Testis (tissue), 3 donors: ENCODE data around the gene SPCS3. TPM values are rescaled to one million over a fixed set of nuclear protein-coding genes. Genes with fewer than 3 reads are reported as not detected.
"Not testable (repeated sequence)": the region's sequence is repeated elsewhere in the genome, so short reads cannot be mapped to it uniquely, and the experiment has no call there.

ENCODE experiments used
- DNase-seq: peaks from one replicate; pipeline ENCODE4 v3.0.0-alpha.2; 2019
- H3K27ac ChIP-seq, 2 donors: fragments of 200-600 bp; sonication (generic); one replicate each; pipeline ENCODE4 v1.5.1; 2019
- H3K27me3 ChIP-seq: fragments of 200-600 bp; sonication (generic); one replicate; pipeline ENCODE4 v1.5.1; 2019
- H3K36me3 ChIP-seq: fragments of 200-600 bp; sonication (generic); one replicate; pipeline ENCODE4 v1.5.1; 2017; ENCODE audit warnings: low read depth; ENCODE audit errors: missing control alignments
- H3K4me1 ChIP-seq: fragments of 200-600 bp; sonication (generic); one replicate; pipeline ENCODE4 v1.5.1; 2019
- H3K4me3 ChIP-seq, 2 donors: fragments of 200-600 bp; sonication (generic); one replicate each; pipeline ENCODE4 v1.5.1; 2017 to 2019
- H3K9me3 ChIP-seq: fragments of 200-600 bp; sonication (generic); one replicate; pipeline ENCODE4 v1.5.1; 2017
- CTCF ChIP-seq, 3 experiments: fragments of 450-650 bp in 2 of 3; fragments of 200-600 bp in 1 of 3; sonication (generic) in 1 of 3; IDR thresholded peaks; one replicate each; pipeline ENCODE4 v1.5.1; 2016 to 2019; ENCODE audit warnings: antibody characterized with exemption in 3 of 3, mild to moderate bottlenecking in 2 of 3, moderate library complexity in 1 of 3
- POLR2A ChIP-seq: fragments of 450-650 bp; IDR thresholded peaks from one replicate; pipeline ENCODE4 v1.6.1; 2017; ENCODE audit warnings: antibody characterized with exemption, mild to moderate bottlenecking, moderate library complexity
- WGBS, 2 donors: methylation state at CpG; one replicate each; pipeline ENCODE4 v1.1.5; 2018; 5-methylcytosine and 5-hydroxymethylcytosine counted together
- intact Hi-C: fragments of 100-400 bp; cut with DNase I; formaldehyde crosslinking; loops from one replicate; pipeline ENCODE4 v1.15.1; 2023; ENCODE audit warnings: low total_unique reads
- polyA plus RNA-seq: library from polyadenylated mRNA; stranded (reverse); fragments of 350-450 nt; fragmentation: Illumina TruSeq; extraction: RNeasy Lipid Tissue Mini Kit (QIAGEN cat#74804); gene quantifications from one replicate; pipeline ENCODE4 v1.2.3, GENCODE V29; 2014; ENCODE audit warnings: low read depth, low replicate concordance; ENCODE audit not compliant: insufficient read depth
- total RNA-seq, 2 donors: library from RNA; depleted of rRNA; stranded (reverse); fragments of >200 nt; gene quantifications; one replicate each; pipeline ENCODE4 v1.2.3, GENCODE V29; 2016

SPCS3 gene
- total and polyA plus RNA-seq, 3 donors from 2014 or later: 26.6 to 30.2 (median 29.2) TPM

GRCh38 chr4:176319151-176319703 is 539 bp upstream of the SPCS3 start:
- Histone ChIP-seq H3K27me3 (no peaks in the 10 kb centered on the region), H3K36me3 (no peaks in the 10 kb centered on the region), H3K9me3 (no peaks in the 10 kb centered on the region), H3K4me1 (peaks cover 15% of the 10 kb centered on the region), H3K27ac (peak overlapping the region; percentile 66 to 97), H3K4me3 (peak overlapping the region; percentile 80 to 97)
- WGBS, 2 donors: 4 to 5% methylated on average over 13 of the region's 13 CpGs
- TF ChIP-seq CTCF (IDR thresholded peaks at IDR 0.05): no peak
- TF ChIP-seq POLR2A: peak; percentile 70
- intact Hi-C loops: no loop called here
- no peak for DNase-seq

GRCh38 chr4:176320340-176320975 is 692 bp downstream of the SPCS3 start:
- 0% methylated on average over 34 to 44 of the region's 44 CpGs for WGBS, 2 donors
- no peaks in the 10 kb centered on the region for H3K27me3 ChIP-seq
- TF ChIP-seq CTCF (IDR thresholded peaks at IDR 0.05): no peak
- no peak for TF ChIP-seq POLR2A
- intact Hi-C loops: no loop called here
- DNase-seq: peak; percentile 90
- no peaks in the 10 kb centered on the region for H3K36me3 ChIP-seq
- H3K9me3 ChIP-seq: no peaks in the 10 kb centered on the region
- peak overlapping the region; percentile 91 to 97 for H3K27ac ChIP-seq
- peak overlapping the region; percentile 80 to 97 for H3K4me3 ChIP-seq
- peaks cover 15% of the 10 kb centered on the region for H3K4me1 ChIP-seq

- peak overlapping the region; percentile 80 to 97 for H3K4me3 ChIP-seq
- intact Hi-C loops: no loop called here
- no peak for DNase-seq
Measured at GRCh38 chr4:176320976-176321361, 1.2 kb downstream of the SPCS3 start.

GRCh38 chr4:176321589-176321988 is 1.8 kb downstream of the SPCS3 start:
- intact Hi-C loops: no loop called here
- no peak for DNase-seq
- H3K4me3 ChIP-seq: peak overlapping the region in 1 of 2 donors; percentile 80
- TF ChIP-seq POLR2A: no peak
- H3K4me1 ChIP-seq: peaks cover 15% of the 10 kb centered on the region
- WGBS, 2 donors: 34 to 54% methylated on average over 5 of the region's 5 CpGs
- no peaks in the 10 kb centered on the region for H3K36me3 ChIP-seq
- H3K27me3 ChIP-seq: no peaks in the 10 kb centered on the region
- no peak overlapping the region for H3K27ac ChIP-seq
- H3K9me3 ChIP-seq: no peaks in the 10 kb centered on the region

More at GRCh38 chr4:176320976-176321361, 1.2 kb downstream of the SPCS3 start:
- TF ChIP-seq CTCF (IDR thresholded peaks at IDR 0.05) (no peak), POLR2A (no peak)
- Histone ChIP-seq H3K27ac (peak overlapping the region; percentile 91 to 97), H3K27me3 (no peaks in the 10 kb centered on the region), H3K9me3 (no peaks in the 10 kb centered on the region), H3K36me3 (no peaks in the 10 kb centered on the region), H3K4me1 (peaks cover 15% of the 10 kb centered on the region)
- 2% methylated on average over 6 of the region's 6 CpGs for WGBS, 2 donors

GRCh38 chr4:176323511-176324160 is 3.9 kb downstream of the SPCS3 start:
- peaks cover 15% of the 10 kb centered on the region for H3K4me1 ChIP-seq
- no peak overlapping the region for H3K4me3 ChIP-seq
- no peaks in the 10 kb centered on the region for H3K9me3 ChIP-seq
- no peak overlapping the region for H3K27ac ChIP-seq
- intact Hi-C loops: no loop called here
- no peaks in the 10 kb centered on the region for H3K36me3 ChIP-seq
- DNase-seq: no peak
- no peaks in the 10 kb centered on the region for H3K27me3 ChIP-seq
- TF ChIP-seq CTCF (IDR thresholded peaks at IDR 0.05) (no peak), POLR2A (no peak)
- WGBS, 2 donors: 81 to 86% methylated on average over 3 of the region's 3 CpGs

GRCh38 chr4:176324876-176325275 is 5.1 kb downstream of the SPCS3 start:
- H3K27ac ChIP-seq, H3K4me3 ChIP-seq, intact Hi-C loops, H3K36me3 ChIP-seq, DNase-seq, H3K27me3 ChIP-seq, H3K9me3 ChIP-seq: not testable (repeated sequence)
- peaks cover 11% of the 10 kb centered on the region for H3K4me1 ChIP-seq
- WGBS, 2 donors: 87 to 88% methylated on average over 8 of the region's 8 CpGs
